Effector CD8-positive, alpha-beta T cell (primary cell): ENCODE measurements around the gene MAN1B1.
"Not testable (repeated sequence)": the region's sequence is repeated elsewhere in the genome, so short reads cannot be mapped to it uniquely, and the experiment has no call there.

Experiments used
- DNase-seq: peaks from one replicate; lab custom pipeline; 2025; lab: John Stamatoyannopoulos, UW

MAN1B1 gene

DNA sequence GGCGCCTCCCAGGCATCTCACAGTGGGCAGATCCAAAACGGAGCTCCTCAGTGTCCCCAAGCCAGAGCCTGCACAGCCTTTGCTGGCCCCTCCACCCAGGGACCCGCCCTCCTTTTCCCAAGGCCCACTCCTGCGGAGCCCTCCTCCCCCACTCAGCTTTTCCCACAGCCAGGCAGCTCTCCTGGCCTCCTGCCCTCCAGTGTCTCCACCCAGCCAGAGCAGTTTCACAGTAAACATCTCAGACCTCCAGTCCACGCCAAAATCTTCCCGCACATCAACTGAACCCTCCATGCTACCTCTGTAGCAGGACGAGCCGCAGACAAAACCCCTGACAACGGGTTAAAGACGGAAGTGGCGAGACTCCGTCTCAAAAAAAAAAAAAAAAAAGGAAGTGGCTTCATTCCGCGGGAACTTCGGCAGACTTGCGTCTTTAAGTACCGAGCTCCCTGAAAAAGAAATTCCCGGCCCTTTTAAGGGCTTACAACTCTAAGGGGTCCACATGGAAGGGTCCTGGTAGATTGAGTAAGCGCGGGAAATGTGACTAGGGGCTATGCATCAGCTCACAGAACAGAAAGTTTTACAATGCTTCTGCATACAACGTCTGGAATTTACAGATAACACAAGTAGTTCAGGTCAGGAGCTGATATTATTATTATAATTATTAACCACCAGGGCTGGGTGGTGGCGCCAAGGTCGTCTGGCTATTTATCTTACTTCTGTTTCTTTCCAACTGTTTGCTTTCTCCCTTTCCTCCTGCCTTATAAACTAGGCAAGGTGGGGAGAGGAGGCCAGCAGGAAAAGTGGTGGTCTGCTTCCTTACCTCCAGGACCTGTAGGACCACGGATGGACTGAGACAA is 40.7 kb downstream of the MAN1B1 start:
- no peak for DNase-seq

DNA sequence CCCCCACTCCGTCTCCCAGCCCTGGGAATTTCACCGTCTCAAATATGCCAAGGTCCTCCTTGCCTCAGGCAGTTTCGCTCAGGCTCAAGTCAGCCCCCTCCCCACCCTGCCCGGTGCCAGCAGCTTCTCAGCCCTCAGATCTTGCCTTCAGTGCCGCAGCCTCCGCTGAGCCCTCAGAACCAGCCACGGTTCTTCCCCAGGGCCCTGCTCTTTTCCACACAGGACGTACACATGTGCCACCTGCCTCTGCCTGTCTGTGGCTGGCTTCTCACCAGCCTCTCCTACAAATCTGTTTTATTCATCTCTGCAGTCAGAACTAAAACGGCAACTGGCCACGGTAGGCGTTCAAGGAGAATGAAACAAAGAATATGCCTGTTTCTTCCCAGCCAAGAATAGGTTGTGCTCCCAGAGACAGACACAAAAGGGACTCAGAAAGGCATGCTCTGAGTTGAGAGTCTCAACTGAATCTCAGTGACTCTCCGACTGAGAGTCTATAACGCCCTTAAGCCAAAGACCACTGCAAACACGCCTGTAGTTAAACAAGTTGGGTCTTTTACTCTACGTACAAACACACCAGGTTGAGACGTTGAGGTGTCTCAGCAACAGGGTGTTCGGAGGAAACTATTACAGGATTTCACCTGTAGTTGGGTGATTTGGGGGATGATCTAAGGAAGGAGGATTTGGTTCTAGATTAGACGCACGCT is 41.5 kb downstream of the MAN1B1 start:
- no peak for DNase-seq

DNA sequence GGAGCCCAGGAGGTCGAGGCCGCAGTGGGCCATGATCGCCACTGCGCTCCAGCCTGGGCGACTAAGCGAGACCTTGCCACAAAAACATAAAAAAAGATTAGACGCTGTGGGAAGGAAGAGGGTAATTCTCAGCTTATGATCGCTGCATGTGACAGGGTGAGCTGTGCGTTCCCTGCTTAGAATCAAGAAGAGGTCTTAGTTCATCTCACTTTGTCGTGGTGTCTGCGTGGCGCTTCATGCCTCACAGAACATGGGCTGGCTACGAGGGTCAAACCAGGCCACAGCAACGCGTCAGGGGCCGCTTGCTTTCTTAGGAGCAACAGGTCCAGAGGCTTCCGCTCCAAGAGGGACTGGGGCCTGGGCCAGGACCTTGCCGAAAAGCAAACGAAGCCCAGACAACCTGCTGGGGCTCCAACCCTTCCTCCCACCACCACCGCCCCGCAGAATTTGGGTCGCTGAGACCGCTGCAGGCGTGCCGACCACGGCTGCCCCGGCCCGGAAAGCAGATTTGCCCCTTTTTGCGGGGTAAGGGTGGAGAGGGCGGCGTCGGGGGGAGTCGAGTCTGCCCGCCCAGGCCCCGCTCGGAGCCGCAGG is 42.2 kb downstream of the MAN1B1 start:
- no peak for DNase-seq

DNA sequence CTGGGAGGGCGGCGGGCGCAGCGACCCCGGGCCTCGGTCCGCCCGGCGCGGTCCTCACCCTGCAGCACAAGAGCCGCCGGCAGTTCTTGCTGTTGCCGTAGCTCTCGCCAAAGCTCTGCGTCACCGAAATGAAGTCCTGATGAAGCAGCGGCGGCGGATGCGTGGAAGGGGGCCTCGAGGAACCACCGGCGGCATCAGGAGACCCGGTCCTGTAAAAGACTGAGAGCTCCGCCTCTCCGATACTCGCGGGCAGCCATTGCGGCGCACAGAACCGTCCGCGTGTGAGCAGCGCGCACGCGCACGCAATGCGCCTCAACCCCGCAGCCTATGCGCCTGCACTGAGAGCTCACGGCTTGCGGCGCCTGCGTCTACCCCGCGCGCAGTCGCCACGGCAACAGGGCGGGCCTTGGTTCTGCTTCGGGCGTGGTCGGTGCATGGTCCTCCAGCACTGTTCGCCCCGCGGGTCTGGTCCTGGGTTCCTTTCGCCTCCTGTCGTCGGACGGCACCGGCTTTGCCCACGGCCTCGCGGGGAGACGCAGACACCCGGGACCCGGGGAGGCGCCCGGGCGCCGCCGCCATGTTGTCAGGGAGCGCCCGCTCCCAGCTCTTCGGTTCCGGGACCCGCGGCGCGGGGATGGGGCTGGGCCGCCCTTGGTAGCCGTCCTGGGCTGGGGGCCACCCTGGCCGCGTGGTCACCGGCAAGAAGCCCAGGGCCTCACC is 42.8 kb downstream of the MAN1B1 start:
- peak; percentile 79 for DNase-seq

DNA sequence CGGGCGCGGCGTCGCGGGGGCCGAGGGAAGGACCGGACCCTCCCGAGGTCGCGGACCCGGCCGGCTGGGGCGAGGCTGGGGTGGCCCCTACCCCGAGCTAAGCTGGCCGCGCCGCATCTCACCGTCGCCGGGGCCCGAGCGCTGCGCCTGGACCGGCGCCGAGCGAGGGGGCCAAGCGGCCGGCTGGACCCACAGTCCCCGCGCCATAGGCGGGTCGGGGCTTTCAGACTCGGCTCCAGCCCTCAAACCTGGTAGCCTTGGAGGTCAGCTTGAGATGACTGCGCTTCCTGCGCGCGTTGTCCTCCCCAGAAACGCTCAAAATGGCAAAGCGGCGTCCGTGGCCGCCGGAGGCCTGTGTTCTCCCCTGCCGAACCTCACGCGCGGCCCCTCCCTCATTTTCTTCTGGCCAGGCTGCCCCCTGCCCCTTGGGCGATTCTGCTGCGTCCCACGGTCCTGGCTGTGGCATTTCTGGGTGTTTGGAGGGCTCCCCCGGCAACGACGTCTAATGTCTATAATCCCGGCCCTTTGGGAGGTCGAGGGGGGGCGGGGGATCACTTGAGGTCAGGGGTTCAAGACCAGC is 43.5 kb downstream of the MAN1B1 start:
- no peak for DNase-seq

DNA sequence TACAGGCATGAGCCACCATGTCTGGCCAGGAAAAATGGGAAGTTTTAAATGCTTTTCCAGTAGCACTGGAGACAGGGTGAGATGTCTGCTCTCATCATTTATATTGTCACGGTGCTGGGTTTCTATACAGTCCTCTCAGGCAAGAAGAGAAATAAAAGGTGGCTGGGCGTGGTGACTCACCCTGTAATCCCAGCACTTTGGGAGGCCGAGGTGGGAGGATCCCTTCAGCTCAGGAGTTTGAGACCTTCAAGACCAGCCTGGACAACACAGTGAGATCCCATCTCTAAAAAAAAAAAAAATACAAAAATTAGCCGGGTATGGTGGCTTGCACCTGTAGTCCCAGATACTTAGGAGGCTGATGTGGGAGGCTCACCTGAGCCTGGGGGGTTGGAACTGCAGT is 47.4 kb downstream of the MAN1B1 start:
- DNase-seq, result no peak

DNA sequence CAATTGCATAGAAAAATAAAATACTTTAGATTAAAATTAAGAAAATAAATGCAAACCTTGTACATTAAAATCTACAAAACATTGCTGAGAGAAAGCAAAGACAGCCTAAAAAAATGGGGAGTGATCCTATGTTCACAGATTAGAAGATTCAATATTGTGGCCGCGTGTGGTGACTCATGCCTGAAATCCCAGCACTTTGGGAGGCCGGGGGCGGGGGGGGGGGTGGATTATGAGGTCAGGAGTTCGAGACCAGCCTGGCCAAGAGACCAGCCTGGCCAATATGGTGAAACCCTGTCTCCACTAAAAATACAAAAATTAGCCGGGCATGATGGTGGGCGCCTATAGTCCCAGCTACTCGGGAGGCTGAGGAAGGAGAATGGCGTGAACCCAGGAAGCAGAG is 48.4 kb downstream of the MAN1B1 start:
- not testable (repeated sequence) for DNase-seq

DNA sequence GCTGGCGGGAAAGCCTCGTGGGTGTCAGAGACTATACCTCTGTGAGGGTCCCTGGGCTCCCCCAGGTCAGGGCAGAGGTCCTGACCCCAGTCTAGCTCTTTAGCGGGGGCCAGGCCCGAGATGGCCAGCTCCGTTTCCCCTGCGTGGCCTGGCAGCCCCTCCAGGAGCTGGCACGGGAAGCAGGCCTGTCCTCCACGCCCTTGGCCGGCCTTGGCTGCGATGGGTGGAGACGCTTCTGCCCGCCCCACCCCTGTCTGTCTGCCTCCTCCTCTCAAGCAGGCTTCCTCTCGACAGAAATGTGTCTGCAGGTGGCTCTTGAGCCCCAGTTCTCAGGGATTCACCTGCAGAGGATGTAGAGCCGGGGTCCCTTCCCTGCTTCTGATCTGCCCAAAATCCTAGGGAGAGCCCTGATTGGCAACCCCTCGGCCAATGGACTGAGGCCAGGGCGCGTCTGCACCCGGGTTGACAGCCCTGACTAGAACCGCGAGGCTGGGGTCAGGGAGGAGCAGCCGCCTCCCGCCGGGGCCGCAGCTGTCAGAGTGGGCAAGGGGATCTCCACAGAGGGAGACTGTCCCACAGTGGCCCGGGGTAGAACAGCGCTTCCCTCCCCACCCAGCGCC is 49.6 kb downstream of the MAN1B1 start:
- no peak for DNase-seq

DNA sequence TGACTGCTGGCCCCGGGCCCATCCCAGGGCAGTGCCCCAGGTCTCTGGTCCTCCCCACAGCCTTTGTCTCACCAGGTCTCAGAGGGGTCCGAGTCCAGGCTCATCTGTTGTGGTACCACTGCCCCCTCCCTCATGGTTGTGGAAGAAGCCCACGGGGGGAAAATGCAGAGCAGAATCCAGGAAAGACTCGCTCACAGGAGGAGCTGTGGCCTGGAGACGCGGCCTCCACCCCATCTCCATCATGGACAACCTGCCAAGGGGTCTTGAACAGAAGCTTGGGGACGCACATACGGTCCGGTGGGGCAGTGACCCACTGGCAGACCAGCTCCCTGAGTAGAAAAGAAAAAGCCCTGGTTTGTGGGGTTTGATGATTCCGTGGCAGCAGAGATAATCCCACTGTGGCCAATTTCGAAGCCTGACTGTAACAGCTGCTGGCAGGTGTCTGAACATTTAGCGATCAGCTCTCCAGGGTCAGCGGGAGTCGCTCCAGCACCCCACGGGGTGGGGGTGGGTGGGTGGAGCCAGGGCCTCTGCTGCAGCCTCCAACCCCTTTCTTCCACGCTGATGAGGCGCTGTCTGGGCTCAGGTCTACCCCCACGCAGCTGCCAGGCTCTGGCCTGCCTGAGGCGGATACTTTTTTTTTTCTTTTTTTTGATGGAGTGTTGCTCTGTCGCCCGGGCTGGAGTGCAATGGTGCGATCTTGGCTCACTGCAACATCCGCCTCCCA is 50.3 kb downstream of the MAN1B1 start:
- DNase-seq, result no peak

DNA sequence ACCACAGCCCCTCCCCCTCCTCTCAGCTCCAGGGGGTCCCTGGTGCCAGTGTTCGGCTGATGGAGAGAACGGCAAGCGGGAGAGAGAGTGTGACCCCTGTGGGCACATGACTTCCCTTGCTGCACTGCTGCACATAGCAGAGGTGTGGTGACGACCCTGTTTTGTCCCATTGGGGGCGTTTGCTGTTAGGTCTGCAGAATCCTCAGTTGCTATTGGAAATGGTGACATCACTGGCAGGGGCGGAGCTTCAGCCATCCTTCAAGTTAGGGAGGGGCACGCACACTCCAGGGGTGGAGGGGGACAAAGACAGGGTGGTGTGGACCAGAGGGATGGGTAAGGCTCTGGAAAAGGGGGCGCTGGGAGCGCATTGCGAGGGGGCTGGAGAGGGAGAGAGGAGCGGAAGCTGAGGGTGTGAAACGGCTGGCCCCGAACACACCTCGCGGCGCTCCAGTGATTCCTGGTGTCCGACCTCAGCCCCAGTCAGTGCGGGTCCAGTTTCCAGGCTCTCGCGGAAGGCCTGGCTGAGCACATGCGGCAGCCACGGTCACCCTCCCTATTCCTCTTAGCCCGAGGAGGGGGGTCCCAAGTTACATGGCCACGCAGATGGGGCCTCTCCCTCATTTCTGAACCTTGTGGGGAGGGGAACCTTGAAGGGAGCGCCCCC is 51.4 kb downstream of the MAN1B1 start:
- no peak for DNase-seq

DNA sequence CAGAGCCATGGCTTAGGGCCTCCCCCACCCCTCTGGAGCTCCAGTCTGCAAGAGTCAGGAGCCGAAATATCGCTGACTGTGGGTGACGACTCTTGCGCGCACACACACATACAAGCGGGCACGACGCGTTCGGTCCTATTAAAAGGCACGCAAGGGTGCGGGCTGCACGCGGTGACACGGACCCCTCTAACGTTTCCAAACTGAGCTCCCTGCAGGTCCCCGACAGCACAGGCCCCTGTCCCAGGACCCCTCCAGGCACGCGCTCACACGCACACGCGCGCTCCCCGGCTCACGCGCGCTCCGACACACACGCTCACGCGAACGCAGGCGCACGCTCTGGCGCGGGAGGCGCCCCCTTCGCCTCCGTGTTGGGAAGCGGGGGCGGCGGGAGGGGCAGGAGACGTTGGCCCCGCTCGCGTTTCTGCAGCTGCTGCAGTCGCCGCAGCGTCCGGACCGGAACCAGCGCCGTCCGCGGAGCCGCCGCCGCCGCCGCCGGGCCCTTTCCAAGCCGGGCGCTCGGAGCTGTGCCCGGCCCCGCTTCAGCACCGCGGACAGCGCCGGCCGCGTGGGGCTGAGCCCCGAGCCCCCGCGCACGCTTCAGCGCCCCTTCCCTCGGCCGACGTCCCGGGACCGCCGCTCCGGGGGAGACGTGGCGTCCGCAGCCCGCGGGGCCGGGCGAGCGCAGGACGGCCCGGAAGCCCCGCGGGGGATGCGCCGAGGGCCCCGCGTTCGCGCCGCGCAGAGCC is 52.1 kb downstream of the MAN1B1 start, which contains the start of gene GRIN1:
Gene GRIN1, plus strand, starts transcription at position 433 of the 746 bp plus-strand sequence. CDS start 333 bp downstream, outside the sequence.
- peak; percentile 17 for DNase-seq

DNA sequence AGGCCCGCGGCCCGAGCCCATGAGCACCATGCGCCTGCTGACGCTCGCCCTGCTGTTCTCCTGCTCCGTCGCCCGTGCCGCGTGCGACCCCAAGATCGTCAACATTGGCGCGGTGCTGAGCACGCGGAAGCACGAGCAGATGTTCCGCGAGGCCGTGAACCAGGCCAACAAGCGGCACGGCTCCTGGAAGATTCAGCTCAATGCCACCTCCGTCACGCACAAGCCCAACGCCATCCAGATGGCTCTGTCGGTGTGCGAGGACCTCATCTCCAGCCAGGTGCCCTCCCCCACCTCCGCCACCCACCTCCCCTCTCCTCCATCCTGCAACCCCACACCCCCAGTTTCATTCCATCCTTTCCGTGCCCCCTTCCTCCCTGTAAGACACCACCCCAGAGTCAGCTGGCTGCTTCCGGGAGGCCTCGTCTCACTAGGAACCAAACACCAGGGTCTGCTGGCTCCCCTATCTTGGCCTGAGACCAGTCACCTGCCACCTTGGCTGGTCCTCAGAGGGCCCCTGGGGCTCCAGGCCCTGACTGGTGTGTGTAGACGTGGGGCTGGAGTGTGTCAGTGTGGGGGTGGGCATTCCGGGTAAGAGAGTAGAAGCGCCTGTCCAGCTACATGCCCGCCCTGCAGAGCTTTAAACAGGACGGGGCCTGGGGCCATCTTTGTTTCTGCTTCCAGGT is 52.8 kb downstream of the MAN1B1 start:
- DNase-seq, result no peak

DNA sequence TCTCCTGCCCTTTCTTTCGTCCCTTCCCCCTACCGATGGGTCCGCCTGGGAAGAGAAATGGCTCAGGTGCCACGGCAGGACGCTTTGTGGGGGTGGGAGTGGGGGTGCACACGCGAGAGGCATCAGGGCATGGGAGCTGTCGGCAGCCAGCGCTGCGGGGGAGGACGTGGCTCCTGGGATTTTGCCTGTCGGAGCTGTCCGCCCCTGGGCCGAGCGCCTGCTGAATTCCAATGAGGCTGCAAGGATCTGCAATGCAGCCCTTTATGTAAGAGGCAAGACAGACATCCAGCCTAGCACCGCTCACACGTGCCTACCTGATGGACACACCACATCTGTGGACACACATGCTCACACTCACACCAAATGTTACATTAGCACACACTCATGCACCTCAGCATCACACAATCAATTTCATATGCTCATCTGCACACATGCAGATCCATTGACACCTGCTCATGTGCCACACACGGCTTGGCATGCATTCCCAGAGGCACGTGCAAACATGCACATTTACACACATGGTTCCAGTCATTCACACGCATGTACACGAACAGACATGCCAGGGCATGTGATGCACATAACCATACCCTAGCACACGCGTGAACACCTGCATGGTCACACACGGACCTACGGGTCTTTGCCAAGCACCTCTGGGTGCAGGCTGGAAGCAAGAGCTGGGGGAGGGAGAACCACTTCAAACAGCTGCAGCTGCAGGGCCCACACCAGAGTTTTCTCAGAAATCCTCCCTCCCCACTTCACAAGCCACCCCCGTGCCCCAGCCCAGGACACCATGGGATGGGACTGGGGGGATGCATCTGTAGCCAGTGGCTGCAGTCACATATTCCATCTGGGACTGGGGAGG is 53.6 kb downstream of the MAN1B1 start:
- no peak for DNase-seq

DNA sequence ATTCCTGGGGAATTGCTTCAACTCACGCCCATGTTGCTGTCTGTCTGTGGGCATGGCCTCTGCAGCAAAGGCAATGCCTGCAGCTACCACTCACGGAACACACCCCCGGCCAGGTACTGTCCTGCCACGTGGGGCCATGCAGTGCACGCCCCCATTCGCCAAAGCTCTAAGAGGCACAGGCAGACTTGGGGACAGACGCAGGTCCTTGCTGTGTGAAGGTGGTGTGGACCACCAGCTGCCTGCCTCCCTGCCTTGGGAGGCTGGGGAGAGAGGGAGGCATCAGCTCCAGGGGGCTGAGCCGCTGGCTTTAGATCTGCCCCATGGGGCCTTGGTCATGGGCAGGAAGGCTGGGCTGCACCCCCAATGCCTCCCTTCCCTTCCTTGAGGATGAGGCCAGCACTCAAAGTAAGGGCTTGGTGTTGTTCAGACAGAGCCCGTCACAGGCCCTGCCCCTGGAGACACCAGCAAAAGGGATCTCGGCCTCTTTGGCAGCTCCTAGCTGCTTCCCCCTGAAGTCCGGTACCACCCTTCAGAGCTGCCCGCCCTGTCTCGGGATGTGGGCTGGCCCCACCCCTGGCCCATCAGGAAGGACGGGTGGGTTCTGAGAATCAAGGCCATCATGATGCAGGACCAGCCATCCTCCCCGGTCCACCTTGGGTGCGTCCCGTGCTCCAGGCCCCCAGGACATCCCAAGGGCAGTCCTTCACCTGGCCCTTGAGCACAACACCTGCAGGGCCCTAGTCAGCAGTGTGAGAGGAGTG is 54.4 kb downstream of the MAN1B1 start:
- DNase-seq, result no peak

DNA sequence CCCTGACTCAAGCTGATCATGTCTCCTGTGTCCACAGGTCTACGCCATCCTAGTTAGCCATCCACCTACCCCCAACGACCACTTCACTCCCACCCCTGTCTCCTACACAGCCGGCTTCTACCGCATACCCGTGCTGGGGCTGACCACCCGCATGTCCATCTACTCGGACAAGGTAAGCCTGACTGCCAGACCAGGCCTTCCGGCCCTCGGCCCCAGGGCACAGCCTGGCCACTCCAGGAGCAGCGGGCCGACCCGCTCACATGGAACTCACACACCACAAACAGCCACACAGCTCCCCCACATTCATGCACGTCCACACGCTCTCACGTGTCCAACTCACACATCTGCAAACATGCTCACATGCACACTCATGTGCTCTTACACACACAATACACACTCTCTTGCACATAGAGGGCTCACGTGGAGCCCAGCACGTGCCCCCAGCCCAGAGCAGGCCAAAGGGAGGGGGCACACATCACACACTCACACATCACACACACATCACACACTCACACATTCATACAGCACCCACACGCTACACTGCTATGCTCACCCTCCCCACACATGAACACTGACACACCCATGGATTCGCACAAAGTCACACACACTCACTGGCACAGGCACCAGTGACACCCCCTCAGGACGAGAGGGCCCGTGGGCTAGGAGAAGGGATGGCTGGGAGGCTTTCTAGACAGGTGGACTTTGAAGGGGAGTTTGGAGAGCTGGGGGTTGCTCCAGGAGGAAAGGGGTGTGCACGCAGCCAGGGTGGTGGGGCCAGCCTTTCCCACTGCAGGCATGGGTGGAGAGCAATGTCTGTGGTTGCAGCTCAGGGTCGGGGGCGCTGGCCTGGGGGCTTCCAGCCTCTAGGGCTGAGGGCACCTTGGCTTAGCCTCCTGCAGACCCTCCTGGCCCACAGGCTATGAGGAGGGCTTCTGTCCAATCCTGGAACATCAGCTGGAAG is 55.5 kb downstream of the MAN1B1 start:
- DNase-seq, result no peak

DNA sequence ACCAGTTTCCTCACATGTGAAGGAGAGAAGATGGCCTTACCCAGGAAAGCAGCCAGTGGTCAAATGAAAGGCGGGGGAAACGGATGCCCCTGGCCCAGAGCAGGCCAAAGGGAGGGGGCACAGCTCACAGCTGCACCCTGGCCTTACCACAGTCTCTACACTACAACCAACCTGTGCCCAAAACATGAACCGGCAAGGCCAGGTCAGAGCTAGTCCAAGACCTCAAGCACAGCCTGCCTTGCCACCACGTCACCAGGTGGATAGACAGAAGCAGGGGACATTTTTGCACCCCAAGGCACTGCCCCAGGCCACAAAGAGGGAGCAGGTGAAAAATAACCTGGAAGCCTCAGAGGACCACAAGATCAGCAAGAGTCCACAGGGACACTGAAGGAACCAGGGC is 56.7 kb downstream of the MAN1B1 start:
- DNase-seq, result no peak
